ENCODE data around the gene D2HGDH. TPM values are rescaled to one million over a fixed set of nuclear protein-coding genes. Genes with fewer than 3 reads are reported as not detected.

The D2HGDH gene
- total and polyA plus RNA-seq, 7 donors, result 14.1 to 31.0 (median 20.3) TPM

- Histone ChIP-seq H3K9me3 (no peaks in the 10 kb centered on the region), H3K4me3 (no peak overlapping the region), H3K27me3 (ENCODE audit: insufficient read depth in 3 of 3, low read length in 2 of 3) (no peaks in the 10 kb centered on the region), H3K4me1 (peaks cover 4% of the 10 kb centered on the region), H3K27ac (no peak overlapping the region), H3K36me3 (ENCODE audit: insufficient read depth in 1 of 2, low read depth in 1 of 2) (peaks cover 0 to 14% of the 10 kb centered on the region in 2 donors)
- no peak for DNase-seq
- 92 to 94% (median 93%) methylated on average over 16 to 17 of the region's 17 CpGs for WGBS, 3 donors
- intact Hi-C loops (cut with DNase I), result loop anchor here in 1 of 2 donors (5.0 to 10.0 kb wide), 2 partner anchors 139 to 883 kb away; no protein-coding TSS in a partner anchor
- TF ChIP-seq CTCF (IDR thresholded peaks at IDR 0.05), result no peak
- ATAC-seq, result no peak
These were observed 3.7 kb downstream of the D2HGDH start for GRCh38 chr2:241738040-241738686.

GRCh38 chr2:241739177-241739576, 4.7 kb downstream of the D2HGDH start:
- Histone ChIP-seq H3K27me3 (ENCODE audit: insufficient read depth in 3 of 3, low read length in 2 of 3) (no peaks in the 10 kb centered on the region), H3K9me3 (no peaks in the 10 kb centered on the region), H3K36me3 (ENCODE audit: insufficient read depth in 1 of 2, low read depth in 1 of 2) (peaks cover 0 to 24% of the 10 kb centered on the region in 2 donors), H3K27ac (no peak overlapping the region), H3K4me1 (no peaks in the 10 kb centered on the region), H3K4me3 (no peak overlapping the region)
- WGBS, 3 donors, result 91 to 93% (median 92%) methylated on average over 15 of the region's 15 CpGs
- intact Hi-C loops (cut with DNase I), result loop anchor here in 1 of 2 donors (5.0 to 10.0 kb wide), 2 partner anchors 138 to 884 kb away; no protein-coding TSS in a partner anchor
- ATAC-seq (no peak), DNase-seq (no peak)
- TF ChIP-seq CTCF (IDR thresholded peaks at IDR 0.05), result no peak

- Histone ChIP-seq H3K27me3 (ENCODE audit: insufficient read depth in 3 of 3, low read length in 2 of 3) (no peaks in the 10 kb centered on the region), H3K27ac (no peak overlapping the region), H3K4me3 (no peak overlapping the region), H3K36me3 (ENCODE audit: insufficient read depth in 1 of 2, low read depth in 1 of 2) (peaks cover 0 to 28% of the 10 kb centered on the region in 2 donors), H3K9me3 (no peaks in the 10 kb centered on the region), H3K4me1 (no peaks in the 10 kb centered on the region)
- no peak for TF ChIP-seq CTCF (IDR thresholded peaks at IDR 0.05)
- intact Hi-C loops (cut with DNase I), result loop anchor here in 1 of 2 donors (5.0 to 10.0 kb wide), 2 partner anchors 138 to 885 kb away; no protein-coding TSS in a partner anchor
- ATAC-seq (no peak), DNase-seq (no peak)
- WGBS, 3 donors, result 92 to 93% (median 92%) methylated on average over 12 of the region's 12 CpGs
These were observed 5.2 kb downstream of the D2HGDH start for GRCh38 chr2:241739651-241740050.

GRCh38 chr2:241741016-241741415, 6.6 kb downstream of the D2HGDH start:
- no peak for DNase-seq
- TF ChIP-seq CTCF (IDR thresholded peaks at IDR 0.05), result no peak

More at GRCh38 chr2:241741016-241741415, 6.6 kb downstream of the D2HGDH start:
- Histone ChIP-seq H3K27ac (no peak overlapping the region), H3K9me3 (no peaks in the 10 kb centered on the region), H3K36me3 (ENCODE audit: insufficient read depth in 1 of 2, low read depth in 1 of 2) (peaks cover 0 to 42% of the 10 kb centered on the region in 2 donors), H3K4me1 (no peaks in the 10 kb centered on the region), H3K4me3 (no peak overlapping the region), H3K27me3 (ENCODE audit: insufficient read depth in 3 of 3, low read length in 2 of 3) (no peaks in the 10 kb centered on the region)
- peak in 2 of 4 donors; percentile 24 to 26 for ATAC-seq
- intact Hi-C loops (cut with DNase I), result no loop called here
- 66 to 78% (median 76%) methylated on average over 9 to 10 of the region's 10 CpGs for WGBS, 3 donors

Measured in psoas muscle (tissue), 8 donors.